SK-N-SH treated with all-trans-retinoic acid at 6 μM for 48 hours (cell line): ENCODE data around the gene METTL5.

Experiments used
- CREB5 ChIP-seq: fragments of 250-450 bp; sonication (Bioruptor Pico); IDR thresholded peaks from 2 replicates; pipeline ENCODE4 v1.5.1; 2020; ENCODE audit warnings: low read depth, mild to moderate bottlenecking, moderate library complexity
- CSDC2 ChIP-seq: fragments of 250-450 bp; sonication (Bioruptor Pico); IDR thresholded peaks from 2 replicates; pipeline ENCODE4 v1.5.0; 2020; ENCODE audit warnings: mild to moderate bottlenecking, moderate library complexity
- CSRNP3 ChIP-seq: fragments of 250-450 bp; sonication (Bioruptor Pico); IDR thresholded peaks from 2 replicates; pipeline ENCODE4 v1.5.1; 2021; ENCODE audit warnings: mild to moderate bottlenecking, moderate library complexity
- ISL1 ChIP-seq: fragments of 250-450 bp; sonication (Bioruptor Pico); IDR thresholded peaks from 2 replicates; pipeline ENCODE4 v2.1.2; 2022; ENCODE audit warnings: mild to moderate bottlenecking, moderate library complexity
- OSR1 ChIP-seq: fragments of 250-450 bp; sonication (Bioruptor Pico); IDR thresholded peaks from 2 replicates; pipeline ENCODE4 v1.8.0; 2022; ENCODE audit warnings: moderate library complexity, mild to moderate bottlenecking, inconsistent platforms
- POU6F1 ChIP-seq: fragments of 250-450 bp; sonication (Bioruptor Pico); IDR thresholded peaks from 2 replicates; pipeline ENCODE4 v1.8.0; 2021; ENCODE audit warnings: low read depth, mild to moderate bottlenecking, moderate library complexity, borderline replicate concordance
- PPARA ChIP-seq: fragments of 250-450 bp; sonication (Bioruptor Pico); IDR thresholded peaks from 2 replicates; pipeline ENCODE4 v1.5.0; 2020; ENCODE audit warnings: mild to moderate bottlenecking, borderline replicate concordance
- RARB ChIP-seq: fragments of 250-450 bp; sonication (Bioruptor Pico); IDR thresholded peaks from 2 replicates; pipeline ENCODE4 v1.8.0; 2021; ENCODE audit warnings: mild to moderate bottlenecking, moderate library complexity
- SNAI2 ChIP-seq: fragments of 250-450 bp; sonication (Bioruptor Pico); IDR thresholded peaks from 2 replicates; pipeline ENCODE4 v1.5.0; 2020; ENCODE audit warnings: mild to moderate bottlenecking, moderate library complexity
- ZFP30 ChIP-seq: fragments of 450-650 bp; formaldehyde crosslinking; IDR thresholded peaks from 2 replicates; pipeline ENCODE4 v1.5.0; 2022; ENCODE audit warnings: mild to moderate bottlenecking, moderate library complexity

GRCh38 chr2:169790581-169790980 is 34.1 kb downstream of the METTL5 start:
- TF ChIP-seq ISL1 (CRISPR knock-in tag) (no peak), POU6F1 (CRISPR knock-in tag) (no peak), CREB5 (no peak), SNAI2 (CRISPR knock-in tag) (no peak), OSR1 (no peak), CSRNP3 (CRISPR knock-in tag) (no peak), ZFP30 (no peak), RARB (CRISPR knock-in tag) (no peak), PPARA (CRISPR knock-in tag) (no peak), CSDC2 (no peak)
